ENCODE results near the gene KLHL5.
A peak's percentile ranks its signal among the peaks of the same experiment; 100 is the strongest.

KLHL5 gene

GRCh38 chr4:39044364-39044955, 17.6 kb upstream of the KLHL5 start:
- DNase-seq, result peak; percentile 97
- peak overlapping the region in 1 of 2 experiments; percentile 7 for H3K4ac ChIP-seq (ENCODE audit: low read depth in 1 of 2, low read length in 2 of 2)
- H4K8ac ChIP-seq (ENCODE audit: low read length), result no peak overlapping the region
- H4K91ac ChIP-seq (ENCODE audit: low read length), result peak overlapping the region; percentile 23
- H3K27ac ChIP-seq (ENCODE audit: low read length, poor library complexity, severe bottlenecking), result peak overlapping the region; percentile 93
- no peak overlapping the region for H2AK5ac ChIP-seq (ENCODE audit: low read length, severe bottlenecking)
- H3K14ac ChIP-seq (ENCODE audit: low read length in 2 of 2), result peak overlapping the region in 1 of 2 experiments; percentile 36
- H2BK5ac ChIP-seq (ENCODE audit: low read depth, low read length, poor library complexity, severe bottlenecking), result peak overlapping the region; percentile 100
- H3K79me1 ChIP-seq (replicated peaks; ENCODE audit: low read length, poor library complexity, severe bottlenecking), result peaks cover 1% of the 10 kb centered on the region
- H3K23ac ChIP-seq (ENCODE audit: low read length in 2 of 2), result no peak overlapping the region
- H3K27me3 ChIP-seq (ENCODE audit: control insufficient read depth in 1 of 2, insufficient read depth in 1 of 2, low read length in 2 of 2), result no peaks in the 10 kb centered on the region
- H3K18ac ChIP-seq (ENCODE audit: low read depth in 1 of 2, low read length in 2 of 2), result peak overlapping the region; percentile 87 to 99
- H3K36me3 ChIP-seq (ENCODE audit: control insufficient read depth in 1 of 2, insufficient read depth in 2 of 2, low read depth in 1 of 2, low read length in 2 of 2), result peaks cover 0 to 2% of the 10 kb centered on the region in 2 experiments
- no peak overlapping the region for H2BK15ac ChIP-seq (ENCODE audit: low read depth, poor library complexity, severe bottlenecking)
- no peak overlapping the region for H2AFZ ChIP-seq (ENCODE audit: low read depth, low read length)
- H3K4me3 ChIP-seq (ENCODE audit: insufficient read depth in 1 of 2, low read depth in 1 of 2, low read length in 2 of 2), result peak overlapping the region; percentile 69 to 84
- peak overlapping the region; percentile 91 for H3K9ac ChIP-seq (ENCODE audit: low read length)
- no peaks in the 10 kb centered on the region for H3K9me3 ChIP-seq (ENCODE audit: control insufficient read depth, low read length)
- peaks cover 4% of the 10 kb centered on the region for H3K4me1 ChIP-seq (ENCODE audit: control insufficient read depth, insufficient read depth, low read depth, low read length)
- H2BK120ac ChIP-seq (ENCODE audit: low read depth, low read length), result peak overlapping the region; percentile 99
- peak overlapping the region; percentile 59 for H3K4me2 ChIP-seq (ENCODE audit: low read length, poor library complexity, severe bottlenecking)
- 0% methylated on average over 10 of the region's 54 CpGs for WGBS
- no peak overlapping the region for H2BK12ac ChIP-seq (ENCODE audit: low read length in 2 of 2)

- Histone ChIP-seq H2BK5ac (ENCODE audit: low read depth, low read length, poor library complexity, severe bottlenecking) (peak overlapping the region; percentile 100), H3K36me3 (ENCODE audit: control insufficient read depth in 1 of 2, insufficient read depth in 2 of 2, low read depth in 1 of 2, low read length in 2 of 2) (peaks cover 0 to 2% of the 10 kb centered on the region in 2 experiments), H3K27me3 (ENCODE audit: control insufficient read depth in 1 of 2, insufficient read depth in 1 of 2, low read length in 2 of 2) (no peaks in the 10 kb centered on the region), H2AK5ac (ENCODE audit: low read length, severe bottlenecking) (no peak overlapping the region), H3K14ac (ENCODE audit: low read length in 2 of 2) (peak overlapping the region; percentile 23 to 36), H3K4ac (ENCODE audit: low read depth in 1 of 2, low read length in 2 of 2) (peak overlapping the region in 1 of 2 experiments; percentile 90), H2BK120ac (ENCODE audit: low read depth, low read length) (peak overlapping the region; percentile 99), H2AFZ (ENCODE audit: low read depth, low read length) (no peak overlapping the region), H3K4me1 (ENCODE audit: control insufficient read depth, insufficient read depth, low read depth, low read length) (peaks cover 4% of the 10 kb centered on the region), H2BK15ac (ENCODE audit: low read depth, poor library complexity, severe bottlenecking) (peak overlapping the region; percentile 94), H3K79me1 (replicated peaks; ENCODE audit: low read length, poor library complexity, severe bottlenecking) (no peaks in the 10 kb centered on the region), H4K91ac (ENCODE audit: low read length) (peak overlapping the region; percentile 97), H3K4me3 (ENCODE audit: insufficient read depth in 1 of 2, low read depth in 1 of 2, low read length in 2 of 2) (peak overlapping the region; percentile 69 to 84), H3K4me2 (ENCODE audit: low read length, poor library complexity, severe bottlenecking) (peak overlapping the region; percentile 60), H2BK12ac (ENCODE audit: low read length in 2 of 2) (peak overlapping the region in 1 of 2 experiments; percentile 54), H3K9me3 (ENCODE audit: control insufficient read depth, low read length) (no peaks in the 10 kb centered on the region), H3K23ac (ENCODE audit: low read length in 2 of 2) (peak overlapping the region in 1 of 2 experiments; percentile 10), H3K18ac (ENCODE audit: low read depth in 1 of 2, low read length in 2 of 2) (peak overlapping the region; percentile 87 to 99), H3K9ac (ENCODE audit: low read length) (peak overlapping the region; percentile 91), H4K8ac (ENCODE audit: low read length) (peak overlapping the region; percentile 97), H3K27ac (ENCODE audit: low read length, poor library complexity, severe bottlenecking) (peak overlapping the region; percentile 92)
- 2% methylated on average over 59 of the region's 82 CpGs for WGBS
- DNase-seq, result peak; percentile 56
Observed at GRCh38 chr4:39044956-39045826, 16.8 kb upstream of the KLHL5 start.

- 13% methylated on average over 2 of the region's 3 CpGs for WGBS
- Histone ChIP-seq H3K18ac (ENCODE audit: low read depth in 1 of 2, low read length in 2 of 2) (peak overlapping the region in 1 of 2 experiments; percentile 99), H3K4me1 (ENCODE audit: control insufficient read depth, insufficient read depth, low read depth, low read length) (peaks cover 4% of the 10 kb centered on the region), H3K27ac (ENCODE audit: low read length, poor library complexity, severe bottlenecking) (peak overlapping the region; percentile 92), H3K36me3 (ENCODE audit: control insufficient read depth in 1 of 2, insufficient read depth in 2 of 2, low read depth in 1 of 2, low read length in 2 of 2) (peaks cover 0 to 2% of the 10 kb centered on the region in 2 experiments), H3K4me3 (ENCODE audit: insufficient read depth in 1 of 2, low read depth in 1 of 2, low read length in 2 of 2) (peak overlapping the region in 1 of 2 experiments; percentile 84), H3K9ac (ENCODE audit: low read length) (peak overlapping the region; percentile 91), H2BK120ac (ENCODE audit: low read depth, low read length) (peak overlapping the region; percentile 73), H3K14ac (ENCODE audit: low read length in 2 of 2) (no peak overlapping the region), H4K8ac (ENCODE audit: low read length) (no peak overlapping the region), H3K9me3 (ENCODE audit: control insufficient read depth, low read length) (no peaks in the 10 kb centered on the region), H3K23ac (ENCODE audit: low read length in 2 of 2) (no peak overlapping the region), H2BK5ac (ENCODE audit: low read depth, low read length, poor library complexity, severe bottlenecking) (peak overlapping the region; percentile 100), H2BK15ac (ENCODE audit: low read depth, poor library complexity, severe bottlenecking) (no peak overlapping the region), H2AK5ac (ENCODE audit: low read length, severe bottlenecking) (no peak overlapping the region), H3K27me3 (ENCODE audit: control insufficient read depth in 1 of 2, insufficient read depth in 1 of 2, low read length in 2 of 2) (no peaks in the 10 kb centered on the region), H2BK12ac (ENCODE audit: low read length in 2 of 2) (no peak overlapping the region), H2AFZ (ENCODE audit: low read depth, low read length) (no peak overlapping the region), H4K91ac (ENCODE audit: low read length) (no peak overlapping the region), H3K4me2 (ENCODE audit: low read length, poor library complexity, severe bottlenecking) (peak overlapping the region; percentile 60), H3K79me1 (replicated peaks; ENCODE audit: low read length, poor library complexity, severe bottlenecking) (no peaks in the 10 kb centered on the region), H3K4ac (ENCODE audit: low read depth in 1 of 2, low read length in 2 of 2) (no peak overlapping the region)
- DNase-seq, result peak; percentile 60
Observed at GRCh38 chr4:39045827-39046221, 16.2 kb upstream of the KLHL5 start.

- Histone ChIP-seq H2BK120ac (ENCODE audit: low read depth, low read length) (no peak overlapping the region), H2BK5ac (ENCODE audit: low read depth, low read length, poor library complexity, severe bottlenecking) (no peak overlapping the region)
- 56% methylated on average over 7 of the region's 8 CpGs for WGBS
Observed at GRCh38 chr4:39046249-39046648, 15.8 kb upstream of the KLHL5 start.

More at GRCh38 chr4:39046249-39046648, 15.8 kb upstream of the KLHL5 start:
- H3K4me1 ChIP-seq (ENCODE audit: control insufficient read depth, insufficient read depth, low read depth, low read length), result peaks cover 4% of the 10 kb centered on the region
- H2BK12ac ChIP-seq (ENCODE audit: low read length in 2 of 2), result no peak overlapping the region
- H3K4me3 ChIP-seq (ENCODE audit: insufficient read depth in 1 of 2, low read depth in 1 of 2, low read length in 2 of 2), result peak overlapping the region in 1 of 2 experiments; percentile 84
- H2AK5ac ChIP-seq (ENCODE audit: low read length, severe bottlenecking), result no peak overlapping the region
- no peak overlapping the region for H2AFZ ChIP-seq (ENCODE audit: low read depth, low read length)
- DNase-seq, result peak; percentile 71
- no peak overlapping the region for H3K14ac ChIP-seq (ENCODE audit: low read length in 2 of 2)
- no peaks in the 10 kb centered on the region for H3K27me3 ChIP-seq (ENCODE audit: control insufficient read depth in 1 of 2, insufficient read depth in 1 of 2, low read length in 2 of 2)
- H3K27ac ChIP-seq (ENCODE audit: low read length, poor library complexity, severe bottlenecking), result peak overlapping the region; percentile 92
- peak overlapping the region; percentile 91 for H3K9ac ChIP-seq (ENCODE audit: low read length)
- no peaks in the 10 kb centered on the region for H3K9me3 ChIP-seq (ENCODE audit: control insufficient read depth, low read length)
- H3K23ac ChIP-seq (ENCODE audit: low read length in 2 of 2), result no peak overlapping the region
- H3K36me3 ChIP-seq (ENCODE audit: control insufficient read depth in 1 of 2, insufficient read depth in 2 of 2, low read depth in 1 of 2, low read length in 2 of 2), result peaks cover 0 to 2% of the 10 kb centered on the region in 2 experiments
- H4K91ac ChIP-seq (ENCODE audit: low read length), result no peak overlapping the region
- H3K79me1 ChIP-seq (replicated peaks; ENCODE audit: low read length, poor library complexity, severe bottlenecking), result no peaks in the 10 kb centered on the region
- H3K4me2 ChIP-seq (ENCODE audit: low read length, poor library complexity, severe bottlenecking), result peak overlapping the region; percentile 68
- H4K8ac ChIP-seq (ENCODE audit: low read length), result no peak overlapping the region
- peak overlapping the region in 1 of 2 experiments; percentile 30 for H3K4ac ChIP-seq (ENCODE audit: low read depth in 1 of 2, low read length in 2 of 2)
- no peak overlapping the region for H3K18ac ChIP-seq (ENCODE audit: low read depth in 1 of 2, low read length in 2 of 2)
- no peak overlapping the region for H2BK15ac ChIP-seq (ENCODE audit: low read depth, poor library complexity, severe bottlenecking)
